ENCODE results near the gene DIPK1A. TPM values are rescaled to one million over a fixed set of nuclear protein-coding genes. Genes with fewer than 3 reads are reported as not detected.

The DIPK1A gene
- total RNA-seq, 1 experiment from 2014 or later = 3.8 TPM

DNA sequence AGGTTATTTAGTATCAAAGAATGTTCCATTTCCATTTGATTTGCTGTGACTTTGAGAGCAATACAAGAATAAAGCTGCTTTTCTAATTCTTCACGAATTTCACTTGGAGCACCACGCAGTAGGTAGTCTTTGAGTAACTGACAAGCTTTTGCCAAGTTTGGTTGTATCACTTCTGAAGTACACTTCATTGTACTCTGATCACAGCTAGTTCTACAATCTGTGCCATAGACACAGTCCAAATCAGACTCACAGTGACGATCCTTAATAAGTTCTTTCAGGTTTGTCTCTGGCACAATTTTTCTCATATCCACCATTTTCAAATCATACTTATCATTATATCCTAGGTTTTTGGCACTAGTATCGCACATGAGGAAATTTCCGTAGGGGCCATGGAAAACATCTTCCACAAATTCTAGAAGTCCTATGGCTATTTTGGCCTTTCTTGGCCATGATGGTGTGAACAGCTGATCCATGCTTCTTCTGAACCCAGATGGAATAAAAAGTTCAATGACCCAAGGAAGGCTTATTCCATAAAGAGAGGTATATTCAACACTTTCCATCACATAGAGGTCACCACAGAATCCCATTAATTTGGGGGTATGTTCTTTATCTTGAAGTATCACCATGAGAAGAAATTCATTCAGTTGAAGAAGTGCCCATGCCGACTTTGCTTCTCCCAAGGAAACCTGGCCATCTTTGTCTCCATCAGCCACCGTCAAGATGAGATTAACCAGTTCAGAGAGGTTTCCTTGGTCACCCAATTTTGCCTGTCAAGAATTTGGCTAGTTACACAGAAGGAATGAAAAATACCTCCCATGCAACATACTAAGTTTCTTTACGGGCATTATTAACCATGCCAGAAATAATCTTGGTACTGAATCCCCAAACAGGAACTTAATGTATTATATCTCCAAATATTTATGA lies 117.6 kb downstream of the DIPK1A start:
- no peak overlapping the region for H3T11ph ChIP-seq (ENCODE audit: low read length)
- DNase-seq = no peak
- TF ChIP-seq CTCF (conservative IDR thresholded peaks at IDR 0.05) = no peak
- no peak overlapping the region for H2BK15ac ChIP-seq (ENCODE audit: low read depth, low read length)
- peak overlapping the region; percentile 23 for H3K27ac ChIP-seq (ENCODE audit: insufficient read length, low read depth, low read length)
- H4K91ac ChIP-seq (ENCODE audit: insufficient read length, low read depth, low read length) = no peak overlapping the region
- H4K5ac ChIP-seq (ENCODE audit: insufficient read length, low read depth, low read length) = no peak overlapping the region
- no peak overlapping the region for H2BK5ac ChIP-seq (ENCODE audit: insufficient read length, low read length)
- H3K23me2 ChIP-seq (ENCODE audit: insufficient read length, low read depth, low read length, poor library complexity, severe bottlenecking) = no peaks in the 10 kb centered on the region
- no peak overlapping the region for H2BK20ac ChIP-seq (ENCODE audit: low read depth, low read length, poor library complexity, severe bottlenecking)
- H2AK5ac ChIP-seq (ENCODE audit: insufficient read length, low read length) = no peak overlapping the region
- H2BK120ac ChIP-seq (ENCODE audit: low read depth, low read length, poor library complexity, severe bottlenecking) = no peak overlapping the region
- H3K79me1 ChIP-seq (ENCODE audit: insufficient read depth, low read depth, low read length, poor library complexity, severe bottlenecking) = no peaks in the 10 kb centered on the region
- Mint-ChIP-seq H3K4me3 (no peak overlapping the region), H3K27me3 (ENCODE audit: low read depth) (no peaks in the 10 kb centered on the region), H3K36me3 (ENCODE audit: insufficient read depth in 1 of 3, low read depth in 3 of 3) (peaks cover 39 to 57% (median 52%) of the 10 kb centered on the region in 3 experiments), H3K4me1 (no peaks in the 10 kb centered on the region), H3K27ac (peak overlapping the region in 1 of 3 experiments; percentile 74; a peak in 1 of 7 replicates), H3K9me3 (no peaks in the 10 kb centered on the region)
- H3K4ac ChIP-seq (ENCODE audit: low read depth, low read length) = no peak overlapping the region
- H2AFZ ChIP-seq (ENCODE audit: low read length) = no peak overlapping the region
- no peaks in the 10 kb centered on the region for H3K4me1 ChIP-seq (ENCODE audit: insufficient read depth, low read length)
- H3K4me2 ChIP-seq (ENCODE audit: insufficient read depth, insufficient read length, low read length) = no peak overlapping the region
- WGBS (ENCODE audit: extremely low coverage, insufficient read length, low lambda C conversion rate) = no CpG with 5 or more reads among the region's 8 CpGs
- H3K56ac ChIP-seq (ENCODE audit: insufficient read length, low read depth, low read length) = no peak overlapping the region
- no peak overlapping the region for H3K23ac ChIP-seq (ENCODE audit: insufficient read length, low read depth, low read length)
- no peaks in the 10 kb centered on the region; the same call in 1 of the 2 replicates for H3K79me2 ChIP-seq (ENCODE audit: insufficient read depth, low read length)
- no peak overlapping the region for H2BK12ac ChIP-seq (ENCODE audit: insufficient read length, low read depth, low read length)
- H3K18ac ChIP-seq (ENCODE audit: insufficient read length, low read depth, low read length) = no peak overlapping the region
- H3K14ac ChIP-seq (ENCODE audit: insufficient read depth, low read length) = no peak overlapping the region
- H4K20me1 ChIP-seq (ENCODE audit: control insufficient read depth, insufficient read depth, insufficient read length) = no peaks in the 10 kb centered on the region
- H4K8ac ChIP-seq (replicated peaks; ENCODE audit: insufficient read length, low read depth, low read length) = no peak overlapping the region
- no peaks in the 10 kb centered on the region for H3K27me3 ChIP-seq (ENCODE audit: insufficient read depth, low read length)
- no peaks in the 10 kb centered on the region for H3K9me3 ChIP-seq (ENCODE audit: control insufficient read depth, low read depth, low read length)
- no peak overlapping the region for H3K9ac ChIP-seq (ENCODE audit: extremely low read depth, insufficient read length, low read length)

All from H9 (cell line).